ENCODE measurements around the gene CMKLR1. TPM values are rescaled to one million over a fixed set of nuclear protein-coding genes. Genes with fewer than 3 reads are reported as not detected.

The CMKLR1 gene, protein sequence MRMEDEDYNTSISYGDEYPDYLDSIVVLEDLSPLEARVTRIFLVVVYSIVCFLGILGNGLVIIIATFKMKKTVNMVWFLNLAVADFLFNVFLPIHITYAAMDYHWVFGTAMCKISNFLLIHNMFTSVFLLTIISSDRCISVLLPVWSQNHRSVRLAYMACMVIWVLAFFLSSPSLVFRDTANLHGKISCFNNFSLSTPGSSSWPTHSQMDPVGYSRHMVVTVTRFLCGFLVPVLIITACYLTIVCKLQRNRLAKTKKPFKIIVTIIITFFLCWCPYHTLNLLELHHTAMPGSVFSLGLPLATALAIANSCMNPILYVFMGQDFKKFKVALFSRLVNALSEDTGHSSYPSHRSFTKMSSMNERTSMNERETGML
- total RNA-seq: 2.5 and 6.8 TPM in 2 replicates

DNA sequence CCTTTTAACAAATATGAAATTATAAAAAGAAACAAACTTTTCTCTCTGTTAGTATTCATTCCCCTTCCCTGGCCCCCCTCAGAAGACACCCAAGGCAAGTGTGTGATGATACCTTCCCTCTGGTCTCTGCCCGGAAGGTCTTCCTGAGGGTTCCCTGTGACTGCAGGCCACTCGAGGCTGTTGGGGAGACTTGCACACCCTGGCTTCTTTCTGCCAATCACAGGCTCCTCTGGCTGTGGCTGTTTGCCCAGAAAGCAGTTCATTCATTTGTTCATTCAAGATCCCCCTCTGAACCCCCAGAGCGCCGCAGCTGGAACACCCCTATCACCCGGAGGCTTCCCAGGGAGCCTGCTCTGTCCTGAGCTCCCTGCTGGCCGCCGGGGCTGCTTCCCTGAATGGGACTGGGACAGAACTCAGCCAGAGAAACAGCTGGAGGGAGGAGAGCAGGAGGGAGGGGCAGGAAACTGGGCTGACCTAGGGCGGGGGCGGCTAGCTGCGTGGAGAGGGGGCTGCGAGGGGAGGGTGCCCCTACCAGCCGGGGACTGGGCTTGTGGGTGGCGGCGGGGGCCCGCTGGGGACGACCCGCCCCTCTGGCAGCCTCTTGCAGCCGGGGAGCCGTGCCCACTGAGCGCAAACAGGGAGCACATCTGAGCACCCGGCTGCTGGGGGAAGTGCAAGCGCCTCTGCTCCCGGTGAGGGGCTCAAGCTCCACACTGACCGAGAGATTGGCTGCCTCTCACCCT, at the start of gene CMKLR1:
TSS of gene CMKLR1 (minus strand) at position 397 of the 743 bp plus-strand sequence. CDS start 45,720 bp downstream, outside the sequence.

Other genes with a start within 250 kb of the CMKLR1 start
- gene WSCD2, start 210.0 kb downstream of the CMKLR1 start, total RNA-seq: not detected in 2 replicates
- gene FICD, start 176.0 kb upstream of the CMKLR1 start, total RNA-seq: 2.0 and 5.0 TPM in 2 replicates
- gene SART3, start 221.9 kb upstream of the CMKLR1 start, total RNA-seq: 21.7 and 27.2 TPM in 2 replicates
- 88.5 and 116 TPM in 2 replicates for gene ISCU, start 223.3 kb upstream of the CMKLR1 start, total RNA-seq

Measured in pericardium fibroblast (primary cell).